ENCODE data around the gene DLGAP1.

Gene DLGAP1

DNA sequence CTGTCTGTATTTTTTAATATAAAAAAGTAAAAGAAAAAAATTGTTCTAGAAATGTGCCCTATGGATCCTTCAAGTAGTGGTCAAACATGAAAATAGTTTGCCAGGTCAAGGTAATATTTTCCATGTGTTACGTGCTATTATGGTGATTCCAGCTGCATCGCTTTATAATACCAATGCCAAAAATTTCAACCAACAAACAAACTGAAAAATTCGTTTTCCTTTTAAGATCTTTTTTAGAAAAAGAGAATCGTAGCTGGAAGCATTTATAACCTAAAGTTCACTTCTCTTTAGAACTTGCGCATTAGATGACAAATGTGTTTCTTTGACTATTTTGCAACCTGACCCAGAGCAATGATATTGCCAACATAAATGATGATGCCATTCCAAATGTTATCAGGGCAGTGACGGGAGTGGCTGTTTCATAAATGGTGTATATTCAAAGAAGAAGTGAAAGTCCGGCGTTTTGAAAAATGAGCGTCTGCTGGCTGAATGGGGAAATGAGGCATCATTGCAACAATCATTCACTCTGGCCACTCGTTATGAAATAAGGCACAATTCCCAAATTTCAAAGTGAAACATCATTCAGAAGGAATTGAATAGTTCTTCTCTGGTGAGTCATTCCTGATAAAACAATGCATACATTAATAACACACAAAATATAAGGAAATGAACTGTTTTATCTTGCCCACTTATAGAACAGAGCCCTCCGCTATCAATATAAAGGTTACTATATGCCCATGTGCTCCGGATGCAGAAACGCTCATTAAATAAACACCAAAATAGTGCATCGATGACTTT is 707.7 kb downstream of the DLGAP1 start:
- DNase-seq: no peak

DNA sequence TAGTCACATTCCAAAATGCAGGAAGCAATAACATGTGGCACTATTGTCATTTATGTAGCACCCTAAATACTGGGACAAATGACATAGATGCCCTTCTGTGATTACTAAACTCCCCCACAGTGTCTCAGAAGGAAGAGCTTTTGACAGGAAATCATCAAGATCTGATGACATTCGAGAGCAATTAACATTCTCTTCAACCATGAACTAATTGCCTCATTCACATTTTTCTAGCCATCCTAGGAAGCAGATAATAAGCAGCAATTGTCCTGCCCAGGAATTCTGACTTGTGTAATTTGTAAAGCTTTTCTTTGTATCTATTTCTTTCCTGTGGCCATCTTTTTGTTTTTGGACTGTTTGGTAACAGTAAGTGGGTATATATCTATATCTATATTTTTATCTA is 712.6 kb downstream of the DLGAP1 start:
- no peak for DNase-seq

- DNase-seq: no peak
Measured at GRCh38 chr18:3741333-3741732, 713.8 kb downstream of the DLGAP1 start.

GRCh38 chr18:3728704-3729437 is 726.2 kb downstream of the DLGAP1 start:
- DNase-seq: no peak

- no peak for DNase-seq
Measured at GRCh38 chr18:3727274-3727673, 727.8 kb downstream of the DLGAP1 start.

- DNase-seq: no peak
Measured at GRCh38 chr18:3726238-3726951, 728.7 kb downstream of the DLGAP1 start.

GRCh38 chr18:3725115-3725514 is 730.0 kb downstream of the DLGAP1 start:
- DNase-seq: no peak

- no peak for DNase-seq
Measured at GRCh38 chr18:3723554-3723953, 731.6 kb downstream of the DLGAP1 start.

- no peak for DNase-seq
Measured at GRCh38 chr18:3722649-3723433, 732.3 kb downstream of the DLGAP1 start.

- DNase-seq: no peak
Measured at GRCh38 chr18:3721771-3722648, 733.1 kb downstream of the DLGAP1 start.

GRCh38 chr18:3720818-3721545 is 734.1 kb downstream of the DLGAP1 start:
- no peak for DNase-seq

GRCh38 chr18:3720159-3720558 is 734.9 kb downstream of the DLGAP1 start:
- DNase-seq: no peak

DNA sequence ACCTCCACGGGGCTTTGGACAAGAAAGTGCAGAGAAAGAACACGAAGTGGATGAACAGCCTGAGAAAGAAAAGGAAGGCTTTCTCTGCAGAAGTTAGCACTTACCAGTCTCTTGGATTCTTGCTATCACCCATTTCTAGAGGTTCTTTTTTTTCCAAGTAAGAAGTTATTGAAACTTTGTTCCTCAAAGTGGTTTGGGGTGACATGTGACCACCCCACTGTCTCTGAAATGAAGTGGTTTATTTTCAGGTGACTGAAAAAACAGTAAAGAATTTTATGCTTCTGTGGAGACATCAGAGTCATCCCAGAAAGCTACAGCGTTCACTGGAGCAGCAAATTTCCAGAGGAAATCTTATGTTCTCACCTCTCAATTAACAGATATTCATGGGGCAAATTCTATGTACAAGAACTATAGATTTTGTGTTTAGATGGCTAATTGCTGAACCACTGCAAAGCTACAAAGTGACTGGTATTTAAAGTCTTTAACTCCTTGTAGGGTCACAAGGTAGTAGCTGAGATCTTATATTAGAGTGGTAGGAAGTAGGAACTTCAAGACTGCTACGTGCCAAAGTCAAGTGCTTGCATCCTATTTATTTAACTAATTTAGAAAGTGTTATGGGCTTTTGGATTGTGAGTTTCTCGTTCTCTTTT is 737.6 kb downstream of the DLGAP1 start:
- DNase-seq: no peak

GRCh38 chr18:3716116-3716660 is 738.9 kb downstream of the DLGAP1 start:
- no peak for DNase-seq

GRCh38 chr18:3715231-3716080 is 739.7 kb downstream of the DLGAP1 start:
- no peak for DNase-seq

DNA sequence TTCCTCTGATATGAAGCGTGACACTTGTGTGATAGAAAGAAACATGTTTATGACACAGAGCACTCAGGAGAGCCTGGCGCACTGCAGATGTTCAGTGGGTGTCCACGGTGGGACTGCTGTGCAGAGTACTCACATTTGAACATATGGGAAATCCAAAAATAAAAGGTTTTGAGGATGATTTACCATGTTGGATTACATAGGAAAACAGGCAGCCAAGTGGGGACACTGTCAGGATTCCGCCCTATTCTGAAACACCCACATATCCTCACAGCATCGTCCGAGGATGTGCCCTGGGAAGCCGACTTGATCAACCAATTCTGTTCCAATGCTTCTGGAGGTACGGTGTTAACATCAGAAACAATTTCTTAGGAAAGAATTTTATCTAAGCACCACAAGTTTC is 741.4 kb downstream of the DLGAP1 start:
- DNase-seq: no peak

DNA sequence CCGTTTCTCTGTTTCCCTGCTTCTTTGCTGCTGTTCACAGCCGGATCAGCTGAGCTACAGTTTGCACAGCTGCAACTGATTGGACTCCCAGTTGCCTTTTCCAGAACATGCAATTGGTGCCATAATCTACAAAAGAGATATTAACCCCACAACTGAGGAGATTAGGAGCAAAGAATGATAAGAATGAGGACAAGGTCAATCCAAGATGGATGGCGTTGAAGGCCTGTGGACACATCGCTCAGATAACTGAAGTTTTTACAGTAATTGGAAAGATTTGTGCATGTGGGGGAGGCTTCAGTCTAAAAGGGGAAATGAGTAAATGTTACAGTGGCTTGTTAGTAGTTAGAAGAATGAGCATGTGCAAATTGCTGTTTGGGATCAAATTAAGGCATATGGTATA is 741.9 kb downstream of the DLGAP1 start:
- DNase-seq: no peak

- DNase-seq: no peak
Measured at GRCh38 chr18:3712491-3712890, 742.6 kb downstream of the DLGAP1 start.

GRCh38 chr18:3710712-3711301 is 744.3 kb downstream of the DLGAP1 start:
- DNase-seq: no peak

All from activated CD4-positive, alpha-beta T cell treated with anti-CD3 and anti-CD28 coated beads for 1 hour (primary cell).